ENCODE measurements around the gene TASP1. TPM values are rescaled to one million over a fixed set of nuclear protein-coding genes. Genes with fewer than 3 reads are reported as not detected.

The TASP1 gene
- total RNA-seq, 1 experiment from 2014 or later = 9.5 TPM

GRCh38 chr20:13661070-13661685 lies 22.4 kb upstream of the TASP1 start:
- Histone ChIP-seq H3K79me1 (ENCODE audit: insufficient read depth, low read depth, low read length, poor library complexity, severe bottlenecking) (no peaks in the 10 kb centered on the region), H3K4ac (ENCODE audit: low read depth, low read length) (no peak overlapping the region), H3K18ac (ENCODE audit: insufficient read length, low read depth, low read length) (no peak overlapping the region), H3K23ac (ENCODE audit: insufficient read length, low read depth, low read length) (no peak overlapping the region), H2BK15ac (ENCODE audit: low read depth, low read length) (no peak overlapping the region), H3K9me3 (ENCODE audit: control insufficient read depth, low read depth, low read length) (no peaks in the 10 kb centered on the region), H4K5ac (ENCODE audit: insufficient read length, low read depth, low read length) (no peak overlapping the region), H3K56ac (ENCODE audit: insufficient read length, low read depth, low read length) (no peak overlapping the region), H3K4me2 (ENCODE audit: insufficient read depth, insufficient read length, low read length) (no peak overlapping the region), H2AFZ (ENCODE audit: low read length) (no peak overlapping the region), H2BK5ac (ENCODE audit: insufficient read length, low read length) (no peak overlapping the region), H2BK20ac (ENCODE audit: low read depth, low read length, poor library complexity, severe bottlenecking) (no peak overlapping the region), H2BK12ac (ENCODE audit: insufficient read length, low read depth, low read length) (no peak overlapping the region), H3K79me2 (ENCODE audit: insufficient read depth, low read length) (no peaks in the 10 kb centered on the region), H3K23me2 (ENCODE audit: insufficient read length, low read depth, low read length, poor library complexity, severe bottlenecking) (no peaks in the 10 kb centered on the region), H4K20me1 (ENCODE audit: control insufficient read depth, insufficient read depth, insufficient read length) (no peaks in the 10 kb centered on the region), H3T11ph (ENCODE audit: low read length) (no peak overlapping the region), H3K9ac (ENCODE audit: extremely low read depth, insufficient read length, low read length) (no peak overlapping the region), H4K8ac (replicated peaks; ENCODE audit: insufficient read length, low read depth, low read length) (no peak overlapping the region), H3K4me1 (ENCODE audit: insufficient read depth, low read length) (no peaks in the 10 kb centered on the region), H3K27ac (ENCODE audit: insufficient read length, low read depth, low read length) (no peak overlapping the region), H3K27me3 (ENCODE audit: insufficient read depth, low read length) (no peaks in the 10 kb centered on the region), H3K14ac (ENCODE audit: insufficient read depth, low read length) (no peak overlapping the region), H4K91ac (ENCODE audit: insufficient read length, low read depth, low read length) (no peak overlapping the region), H2BK120ac (ENCODE audit: low read depth, low read length, poor library complexity, severe bottlenecking) (no peak overlapping the region), H2AK5ac (ENCODE audit: insufficient read length, low read length) (no peak overlapping the region)
- H3K27me3 Mint-ChIP-seq (ENCODE audit: low read depth) = no peaks in the 10 kb centered on the region
- H3K4me3 Mint-ChIP-seq = no peak overlapping the region
- no peaks in the 10 kb centered on the region; a peak in 1 of 7 replicates for H3K36me3 Mint-ChIP-seq (ENCODE audit: insufficient read depth in 1 of 3, low read depth in 3 of 3)
- no CpG with 5 or more reads among the region's 11 CpGs for WGBS (ENCODE audit: extremely low coverage, insufficient read length, low lambda C conversion rate)
- H3K9me3 Mint-ChIP-seq = no peaks in the 10 kb centered on the region
- no peak overlapping the region; a peak in 1 of 7 replicates for H3K27ac Mint-ChIP-seq
- no peak for TF ChIP-seq CTCF (conservative IDR thresholded peaks at IDR 0.05)
- H3K4me1 Mint-ChIP-seq = peaks cover 2 to 3% of the 10 kb centered on the region in 2 experiments; a peak in 2 of 4 replicates
- no peak for DNase-seq

Data from H9 (cell line).